Measurements from ENCODE around the gene GJB2.

GJB2 gene

DNA sequence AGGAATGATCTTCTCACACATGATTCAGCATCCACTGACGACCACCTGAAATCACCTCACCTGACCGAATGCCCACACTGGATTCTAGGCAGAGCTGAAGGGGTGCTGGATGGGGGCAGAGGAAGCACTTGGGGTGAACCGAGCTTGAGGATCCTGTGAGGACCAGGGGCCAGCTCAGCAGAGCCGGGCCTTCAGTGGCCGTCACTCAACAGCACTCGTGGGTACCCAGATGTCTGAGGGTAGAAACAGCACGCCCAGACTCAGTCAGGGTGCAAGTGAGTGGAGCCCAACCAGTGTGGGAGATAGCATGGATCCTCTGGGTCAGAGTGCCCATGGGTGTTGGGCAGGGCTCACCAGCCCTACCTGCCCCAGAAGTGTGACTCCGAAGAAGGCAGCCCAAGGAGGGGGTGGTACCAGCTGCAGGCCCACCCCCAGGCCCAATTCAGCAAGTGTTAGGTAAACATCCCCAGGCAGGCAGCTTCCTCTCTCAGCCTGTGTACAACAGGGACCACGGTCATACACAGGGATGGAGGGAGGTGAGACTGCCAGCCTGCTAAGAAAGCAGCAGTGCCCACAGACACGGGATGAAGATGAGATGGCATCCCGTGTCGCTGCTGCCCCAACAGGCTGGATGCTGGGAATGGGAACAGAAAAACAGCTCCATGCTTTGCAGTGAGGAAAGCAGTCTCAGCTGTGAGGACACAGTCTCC, 48.4 kb downstream of the GJB2 start:
- Mint-ChIP-seq H3K27ac (no peak overlapping the region), H3K4me1 (peaks cover 5% of the 10 kb centered on the region), H3K36me3 (ENCODE audit: low read depth) (no peaks in the 10 kb centered on the region), H3K9me3 (no peaks in the 10 kb centered on the region), H3K4me3 (no peak overlapping the region), H3K27me3 (peaks cover 47% of the 10 kb centered on the region)
- no peak for DNase-seq
- ATAC-seq = no peak

DNA sequence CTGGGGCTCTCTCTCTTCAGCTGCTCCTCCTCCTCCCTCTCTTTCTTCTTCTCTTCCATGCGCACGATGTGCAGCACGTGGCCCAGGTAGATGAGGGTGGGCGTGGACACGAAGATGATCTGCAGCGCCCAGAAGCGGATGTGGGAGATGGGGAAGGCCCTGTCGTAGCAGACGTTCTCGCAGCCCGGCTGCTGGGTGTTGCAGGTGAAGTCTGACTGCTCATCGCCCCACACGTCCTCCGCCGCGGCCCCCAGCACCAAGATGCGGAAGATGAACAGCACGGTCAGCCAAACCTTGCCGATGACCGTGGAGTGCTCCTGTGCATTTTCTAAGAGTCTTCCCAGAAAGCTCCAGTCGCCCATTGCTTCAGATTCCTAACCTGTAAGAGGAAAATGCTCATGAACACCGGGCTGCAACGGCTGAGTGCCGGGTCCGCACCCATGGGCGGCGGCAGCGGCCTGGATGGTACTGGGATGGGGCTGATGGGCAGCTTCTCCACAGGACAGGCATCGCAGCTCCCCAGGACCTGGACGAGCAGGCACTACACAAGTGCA, 49.7 kb downstream of the GJB2 start:
- Mint-ChIP-seq H3K27ac (no peak overlapping the region), H3K4me1 (peaks cover 5% of the 10 kb centered on the region), H3K9me3 (no peaks in the 10 kb centered on the region), H3K36me3 (ENCODE audit: low read depth) (no peaks in the 10 kb centered on the region), H3K4me3 (no peak overlapping the region), H3K27me3 (peaks cover 55% of the 10 kb centered on the region)
- ATAC-seq (no peak), DNase-seq (no peak)

DNA sequence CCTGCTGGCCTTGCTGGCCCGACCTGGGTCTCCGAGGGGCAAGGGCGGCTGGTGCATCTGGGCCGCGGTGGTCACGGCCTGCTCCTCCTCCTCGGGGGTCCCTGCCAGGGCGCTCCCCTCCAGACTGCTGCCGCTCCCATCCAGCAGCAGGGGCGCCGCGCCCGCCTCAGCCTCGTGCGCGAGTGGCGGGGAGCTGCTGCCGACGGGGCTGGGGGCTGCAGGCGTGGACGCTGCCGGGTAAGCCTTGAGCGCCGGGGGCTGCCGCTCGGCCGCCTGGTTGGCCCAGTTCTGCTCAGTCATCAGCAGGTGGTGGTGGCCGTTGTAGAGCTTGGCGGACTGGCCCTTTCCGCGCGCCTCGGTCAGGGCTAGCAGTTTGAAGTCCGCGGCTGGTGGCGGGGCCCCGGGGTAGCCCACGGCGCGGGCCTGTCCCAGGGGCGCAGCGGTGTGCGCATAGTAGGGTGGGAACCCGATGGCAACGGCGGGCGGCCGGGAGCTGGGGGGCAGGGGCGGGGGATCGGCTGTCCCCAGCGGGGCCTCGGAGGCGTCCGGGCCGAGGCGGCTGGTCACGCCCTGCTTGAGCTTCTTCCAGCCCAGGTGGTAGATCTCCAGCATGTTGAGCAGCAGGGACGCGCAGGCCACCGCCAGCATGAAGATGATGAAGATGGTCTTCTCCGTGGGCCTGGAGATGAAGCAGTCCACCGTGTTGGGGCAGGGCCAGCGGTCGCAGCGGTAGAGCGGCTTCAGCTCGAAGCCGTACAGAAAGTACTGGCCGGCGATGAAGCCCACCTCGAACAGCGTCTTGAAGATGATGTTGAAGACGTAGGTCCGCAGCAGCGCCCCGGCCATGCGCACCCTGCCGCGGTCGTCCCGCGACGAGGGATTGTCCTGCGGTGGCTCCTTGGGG, 50.5 kb downstream of the GJB2 start:
- Mint-ChIP-seq H3K4me1 (peaks cover 5% of the 10 kb centered on the region), H3K9me3 (no peaks in the 10 kb centered on the region), H3K4me3 (no peak overlapping the region), H3K27ac (no peak overlapping the region), H3K36me3 (ENCODE audit: low read depth) (no peaks in the 10 kb centered on the region), H3K27me3 (peaks cover 58% of the 10 kb centered on the region)
- DNase-seq (no peak), ATAC-seq (no peak)

DNA sequence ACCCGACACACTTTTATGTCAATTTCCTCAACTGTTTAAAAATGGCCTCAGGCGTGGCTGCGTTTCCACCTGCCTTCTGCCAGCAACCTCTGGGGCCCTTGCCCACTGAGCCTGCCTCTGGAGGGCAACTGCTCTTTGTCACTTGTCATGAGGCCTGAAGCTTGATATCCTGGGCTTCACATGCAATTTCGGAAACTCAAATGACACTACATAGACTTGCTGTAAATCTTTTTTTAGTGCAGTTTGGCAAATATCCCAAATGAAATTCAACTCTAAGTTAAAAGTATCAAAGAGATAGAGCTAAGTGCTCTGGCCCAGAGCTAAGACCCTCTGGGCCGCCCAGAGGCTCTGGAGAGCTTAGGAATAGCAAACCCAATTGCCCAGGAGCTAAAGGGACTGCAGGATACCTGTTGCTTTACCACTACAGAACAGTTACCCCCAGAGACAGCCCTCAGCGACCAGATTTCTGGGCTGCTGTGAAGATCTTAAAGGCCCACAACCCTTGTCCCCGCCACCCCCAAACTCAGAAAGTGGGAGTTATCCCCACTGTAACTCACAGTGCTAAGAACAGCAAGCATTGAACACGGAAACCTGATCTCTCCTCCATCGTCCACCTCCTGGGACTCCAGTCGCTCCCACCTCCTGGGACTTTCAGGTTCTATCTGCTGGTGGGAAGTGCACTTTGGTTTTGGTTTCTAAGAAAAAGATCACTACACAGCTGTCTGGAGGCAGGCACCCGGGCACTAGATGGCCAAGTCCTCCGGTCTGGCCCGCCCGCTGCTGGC, 51.3 kb downstream of the GJB2 start:
- peaks cover 64% of the 10 kb centered on the region for H3K27me3 Mint-ChIP-seq
- H3K9me3 Mint-ChIP-seq = no peaks in the 10 kb centered on the region
- ATAC-seq (no peak), DNase-seq (no peak)
- H3K27ac Mint-ChIP-seq = no peak overlapping the region
- no peaks in the 10 kb centered on the region for H3K36me3 Mint-ChIP-seq (ENCODE audit: low read depth)
- H3K4me3 Mint-ChIP-seq = no peak overlapping the region
- peaks cover 7% of the 10 kb centered on the region for H3K4me1 Mint-ChIP-seq

DNA sequence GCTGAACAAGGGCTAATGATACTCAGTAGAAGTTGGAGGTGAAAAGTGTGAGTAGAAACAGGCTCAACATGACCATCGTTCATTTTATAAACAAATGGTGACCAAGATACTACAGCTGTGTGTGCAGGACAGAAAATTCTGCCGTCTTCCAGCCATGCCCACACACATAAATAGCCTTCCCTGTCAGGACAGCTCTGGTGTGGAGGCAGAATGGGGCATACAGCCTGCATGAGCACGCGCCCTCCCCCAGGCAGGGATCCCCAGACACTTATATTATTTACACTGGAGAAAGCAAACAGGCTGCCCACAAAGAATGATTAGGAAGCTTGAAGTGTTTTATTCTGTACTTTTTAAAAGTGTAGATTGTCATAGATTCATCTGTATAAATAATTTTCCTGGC, 52.3 kb downstream of the GJB2 start:
- Mint-ChIP-seq H3K4me3 (no peak overlapping the region), H3K27me3 (peaks cover 65% of the 10 kb centered on the region), H3K27ac (no peak overlapping the region), H3K9me3 (no peaks in the 10 kb centered on the region), H3K4me1 (peaks cover 7% of the 10 kb centered on the region), H3K36me3 (ENCODE audit: low read depth) (no peaks in the 10 kb centered on the region)
- DNase-seq = no peak
- no peak for ATAC-seq

DNA sequence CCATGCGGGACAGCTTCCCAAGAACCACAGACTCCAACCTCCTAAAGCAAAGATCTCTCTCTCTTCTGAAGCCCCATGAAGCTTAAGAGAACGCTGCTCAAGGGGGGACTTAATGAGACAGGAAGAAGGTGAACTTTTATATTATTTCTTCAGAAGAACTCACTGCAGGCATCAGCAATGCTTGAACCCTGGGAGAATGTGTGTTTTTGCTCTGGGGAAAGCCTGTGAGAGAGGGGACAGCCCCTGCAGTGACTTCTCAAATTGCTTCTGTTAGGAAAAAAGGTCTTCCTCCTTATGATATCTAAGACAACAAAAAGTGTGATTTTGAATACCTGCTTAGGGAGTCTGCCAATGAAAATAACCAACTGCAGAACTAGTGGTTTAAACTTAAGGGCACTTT, 54.9 kb downstream of the GJB2 start:
- Mint-ChIP-seq H3K27ac (no peak overlapping the region), H3K36me3 (ENCODE audit: low read depth) (no peaks in the 10 kb centered on the region), H3K9me3 (no peaks in the 10 kb centered on the region), H3K27me3 (peaks cover 57% of the 10 kb centered on the region), H3K4me1 (peaks cover 5% of the 10 kb centered on the region), H3K4me3 (no peak overlapping the region)
- no peak for DNase-seq
- ATAC-seq = no peak
